GM12892 (cell line): Measurements from ENCODE around the gene HIP1R.

Experiments used
- POLR2A ChIP-seq: IDR thresholded peaks from 2 replicates; pipeline ENCODE4 v1.6.1; 2011; ENCODE audit warnings: low read depth, low read length, control low read depth
- TAF1 ChIP-seq: IDR thresholded peaks from 2 replicates; pipeline ENCODE4 v1.6.1; 2011; ENCODE audit warnings: low read depth, mild to moderate bottlenecking, control low read depth, low read length, borderline replicate concordance

GRCh38 chr12:122856999-122857671 is 21.9 kb downstream of the HIP1R start:
- no peak for TF ChIP-seq TAF1
- no peak for TF ChIP-seq POLR2A
